ENCODE data around the gene GSTO2. TPM values are rescaled to one million over a fixed set of nuclear protein-coding genes. Genes with fewer than 3 reads are reported as not detected.
A peak's percentile ranks its signal among the peaks of the same experiment; 100 is the strongest.

The GSTO2 gene
- total and polyA plus RNA-seq, 2 of the 13 experiments (the other 11 are each of a cell fraction or from before 2014, with no cell fraction given), result 2.1 to 7.9 TPM

DNA sequence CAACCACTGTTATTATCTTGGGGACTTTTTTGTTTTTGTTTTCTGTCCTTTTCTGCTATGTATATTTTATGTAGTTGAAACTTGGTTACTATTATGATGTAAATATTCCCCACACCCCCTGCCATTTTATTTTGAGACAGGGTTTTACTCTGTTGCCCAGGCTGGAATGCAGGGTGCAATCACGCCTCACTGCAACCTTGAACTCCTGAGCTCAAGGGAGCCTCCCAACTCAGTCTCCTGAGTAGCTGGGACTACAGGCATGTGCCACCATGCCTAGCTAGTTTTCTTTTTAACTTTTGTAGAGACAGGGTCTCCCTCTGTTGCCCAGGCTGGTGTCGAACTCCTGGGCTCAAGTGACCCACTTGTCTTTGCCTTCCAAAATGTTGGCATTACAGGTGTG, 18.0 kb downstream of the GSTO2 start (continued):
- TF ChIP-seq, protein P1, sequence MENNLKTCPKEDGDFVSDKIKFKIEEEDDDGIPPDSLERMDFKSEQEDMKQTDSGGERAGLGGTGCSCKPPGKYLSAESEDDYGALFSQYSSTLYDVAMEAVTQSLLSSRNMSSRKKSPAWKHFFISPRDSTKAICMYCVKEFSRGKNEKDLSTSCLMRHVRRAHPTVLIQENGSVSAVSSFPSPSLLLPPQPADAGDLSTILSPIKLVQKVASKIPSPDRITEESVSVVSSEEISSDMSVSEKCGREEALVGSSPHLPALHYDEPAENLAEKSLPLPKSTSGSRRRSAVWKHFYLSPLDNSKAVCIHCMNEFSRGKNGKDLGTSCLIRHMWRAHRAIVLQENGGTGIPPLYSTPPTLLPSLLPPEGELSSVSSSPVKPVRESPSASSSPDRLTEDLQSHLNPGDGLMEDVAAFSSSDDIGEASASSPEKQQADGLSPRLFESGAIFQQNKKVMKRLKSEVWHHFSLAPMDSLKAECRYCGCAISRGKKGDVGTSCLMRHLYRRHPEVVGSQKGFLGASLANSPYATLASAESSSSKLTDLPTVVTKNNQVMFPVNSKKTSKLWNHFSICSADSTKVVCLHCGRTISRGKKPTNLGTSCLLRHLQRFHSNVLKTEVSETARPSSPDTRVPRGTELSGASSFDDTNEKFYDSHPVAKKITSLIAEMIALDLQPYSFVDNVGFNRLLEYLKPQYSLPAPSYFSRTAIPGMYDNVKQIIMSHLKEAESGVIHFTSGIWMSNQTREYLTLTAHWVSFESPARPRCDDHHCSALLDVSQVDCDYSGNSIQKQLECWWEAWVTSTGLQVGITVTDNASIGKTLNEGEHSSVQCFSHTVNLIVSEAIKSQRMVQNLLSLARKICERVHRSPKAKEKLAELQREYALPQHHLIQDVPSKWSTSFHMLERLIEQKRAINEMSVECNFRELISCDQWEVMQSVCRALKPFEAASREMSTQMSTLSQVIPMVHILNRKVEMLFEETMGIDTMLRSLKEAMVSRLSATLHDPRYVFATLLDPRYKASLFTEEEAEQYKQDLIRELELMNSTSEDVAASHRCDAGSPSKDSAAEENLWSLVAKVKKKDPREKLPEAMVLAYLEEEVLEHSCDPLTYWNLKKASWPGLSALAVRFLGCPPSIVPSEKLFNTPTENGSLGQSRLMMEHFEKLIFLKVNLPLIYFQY (CRISPR knock-in tag; IDR thresholded peaks at IDR 0.05; ENCODE audit: borderline replicate concordance), result no peak
- TF ChIP-seq ZNF160 (CRISPR knock-in tag; IDR thresholded peaks at IDR 0.05), result no peak
- TF ChIP-seq HMG20B (CRISPR knock-in tag; conservative IDR thresholded peaks at IDR 0.05), result no peak
- TF ChIP-seq, protein P2, sequence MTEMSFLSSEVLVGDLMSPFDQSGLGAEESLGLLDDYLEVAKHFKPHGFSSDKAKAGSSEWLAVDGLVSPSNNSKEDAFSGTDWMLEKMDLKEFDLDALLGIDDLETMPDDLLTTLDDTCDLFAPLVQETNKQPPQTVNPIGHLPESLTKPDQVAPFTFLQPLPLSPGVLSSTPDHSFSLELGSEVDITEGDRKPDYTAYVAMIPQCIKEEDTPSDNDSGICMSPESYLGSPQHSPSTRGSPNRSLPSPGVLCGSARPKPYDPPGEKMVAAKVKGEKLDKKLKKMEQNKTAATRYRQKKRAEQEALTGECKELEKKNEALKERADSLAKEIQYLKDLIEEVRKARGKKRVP (CRISPR knock-in tag; IDR thresholded peaks at IDR 0.05), result no peak
- TF ChIP-seq, protein P3, sequence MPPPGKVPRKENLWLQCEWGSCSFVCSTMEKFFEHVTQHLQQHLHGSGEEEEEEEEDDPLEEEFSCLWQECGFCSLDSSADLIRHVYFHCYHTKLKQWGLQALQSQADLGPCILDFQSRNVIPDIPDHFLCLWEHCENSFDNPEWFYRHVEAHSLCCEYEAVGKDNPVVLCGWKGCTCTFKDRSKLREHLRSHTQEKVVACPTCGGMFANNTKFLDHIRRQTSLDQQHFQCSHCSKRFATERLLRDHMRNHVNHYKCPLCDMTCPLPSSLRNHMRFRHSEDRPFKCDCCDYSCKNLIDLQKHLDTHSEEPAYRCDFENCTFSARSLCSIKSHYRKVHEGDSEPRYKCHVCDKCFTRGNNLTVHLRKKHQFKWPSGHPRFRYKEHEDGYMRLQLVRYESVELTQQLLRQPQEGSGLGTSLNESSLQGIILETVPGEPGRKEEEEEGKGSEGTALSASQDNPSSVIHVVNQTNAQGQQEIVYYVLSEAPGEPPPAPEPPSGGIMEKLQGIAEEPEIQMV (CRISPR knock-in tag; IDR thresholded peaks at IDR 0.05; ENCODE audit: low read depth), result no peak
- TF ChIP-seq, protein P4, sequence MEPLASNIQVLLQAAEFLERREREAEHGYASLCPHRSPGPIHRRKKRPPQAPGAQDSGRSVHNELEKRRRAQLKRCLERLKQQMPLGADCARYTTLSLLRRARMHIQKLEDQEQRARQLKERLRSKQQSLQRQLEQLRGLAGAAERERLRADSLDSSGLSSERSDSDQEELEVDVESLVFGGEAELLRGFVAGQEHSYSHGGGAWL (CRISPR knock-in tag; IDR thresholded peaks at IDR 0.05), result no peak
- peak; percentile 92 for TF ChIP-seq TEAD3 (CRISPR knock-in tag; optimal IDR thresholded peaks at IDR 0.05; ENCODE audit: borderline replicate concordance)
- no peak for TF ChIP-seq ZFX (CRISPR knock-in tag; IDR thresholded peaks at IDR 0.05; ENCODE audit: low read depth)
- no peak for TF ChIP-seq RNF2 (conservative IDR thresholded peaks at IDR 0.05; ENCODE audit: low read depth)
- TF ChIP-seq SOX5 (CRISPR knock-in tag; IDR thresholded peaks at IDR 0.05; ENCODE audit: borderline replicate concordance), result 0 out of 2 replicates have a peak, but pooled peaks have one; percentile 39
- no peak for TF ChIP-seq ZNF383 (CRISPR knock-in tag; IDR thresholded peaks at IDR 0.05; ENCODE audit: borderline replicate concordance)
- no peak for TF ChIP-seq HIVEP1 (CRISPR knock-in tag; IDR thresholded peaks at IDR 0.05)
- no peak for TF ChIP-seq EHMT2 (IDR thresholded peaks at IDR 0.05; ENCODE audit: borderline replicate concordance, low read depth, low read length)
- TF ChIP-seq, protein P5, sequence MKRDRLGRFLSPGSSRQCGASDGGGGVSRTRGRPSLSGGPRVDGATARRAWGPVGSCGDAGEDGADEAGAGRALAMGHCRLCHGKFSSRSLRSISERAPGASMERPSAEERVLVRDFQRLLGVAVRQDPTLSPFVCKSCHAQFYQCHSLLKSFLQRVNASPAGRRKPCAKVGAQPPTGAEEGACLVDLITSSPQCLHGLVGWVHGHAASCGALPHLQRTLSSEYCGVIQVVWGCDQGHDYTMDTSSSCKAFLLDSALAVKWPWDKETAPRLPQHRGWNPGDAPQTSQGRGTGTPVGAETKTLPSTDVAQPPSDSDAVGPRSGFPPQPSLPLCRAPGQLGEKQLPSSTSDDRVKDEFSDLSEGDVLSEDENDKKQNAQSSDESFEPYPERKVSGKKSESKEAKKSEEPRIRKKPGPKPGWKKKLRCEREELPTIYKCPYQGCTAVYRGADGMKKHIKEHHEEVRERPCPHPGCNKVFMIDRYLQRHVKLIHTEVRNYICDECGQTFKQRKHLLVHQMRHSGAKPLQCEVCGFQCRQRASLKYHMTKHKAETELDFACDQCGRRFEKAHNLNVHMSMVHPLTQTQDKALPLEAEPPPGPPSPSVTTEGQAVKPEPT (CRISPR knock-in tag; IDR thresholded peaks at IDR 0.05; ENCODE audit: low read depth), result no peak
- TF ChIP-seq ZNF33B (CRISPR knock-in tag; IDR thresholded peaks at IDR 0.05), result no peak
- no peak for TF ChIP-seq ATRX (CRISPR knock-in tag; IDR thresholded peaks at IDR 0.05; ENCODE audit: borderline replicate concordance)
- TF ChIP-seq ZNF674 (CRISPR knock-in tag; IDR thresholded peaks at IDR 0.05; ENCODE audit: low read depth), result no peak
- TF ChIP-seq IRF2 (CRISPR knock-in tag; IDR thresholded peaks at IDR 0.05), result peak; percentile 14; the same call in 1 of the 2 replicates
- TF ChIP-seq ZNF644 (CRISPR knock-in tag; IDR thresholded peaks at IDR 0.05; ENCODE audit: low read depth), result 0 out of 2 replicates have a peak, but pooled peaks have one; percentile 53
- TF ChIP-seq, protein P6, sequence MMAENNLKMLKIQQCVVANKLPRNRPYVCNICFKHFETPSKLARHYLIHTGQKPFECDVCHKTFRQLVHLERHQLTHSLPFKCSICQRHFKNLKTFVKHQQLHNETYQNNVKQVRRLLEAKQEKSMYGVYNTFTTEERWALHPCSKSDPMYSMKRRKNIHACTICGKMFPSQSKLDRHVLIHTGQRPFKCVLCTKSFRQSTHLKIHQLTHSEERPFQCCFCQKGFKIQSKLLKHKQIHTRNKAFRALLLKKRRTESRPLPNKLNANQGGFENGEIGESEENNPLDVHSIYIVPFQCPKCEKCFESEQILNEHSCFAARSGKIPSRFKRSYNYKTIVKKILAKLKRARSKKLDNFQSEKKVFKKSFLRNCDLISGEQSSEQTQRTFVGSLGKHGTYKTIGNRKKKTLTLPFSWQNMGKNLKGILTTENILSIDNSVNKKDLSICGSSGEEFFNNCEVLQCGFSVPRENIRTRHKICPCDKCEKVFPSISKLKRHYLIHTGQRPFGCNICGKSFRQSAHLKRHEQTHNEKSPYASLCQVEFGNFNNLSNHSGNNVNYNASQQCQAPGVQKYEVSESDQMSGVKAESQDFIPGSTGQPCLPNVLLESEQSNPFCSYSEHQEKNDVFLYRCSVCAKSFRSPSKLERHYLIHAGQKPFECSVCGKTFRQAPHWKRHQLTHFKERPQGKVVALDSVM (CRISPR knock-in tag; IDR thresholded peaks at IDR 0.05), result peak; percentile 62; the same call in 1 of the 2 replicates

Data from HepG2 (cell line).